Measurements from ENCODE around the gene SND1.

DNA sequence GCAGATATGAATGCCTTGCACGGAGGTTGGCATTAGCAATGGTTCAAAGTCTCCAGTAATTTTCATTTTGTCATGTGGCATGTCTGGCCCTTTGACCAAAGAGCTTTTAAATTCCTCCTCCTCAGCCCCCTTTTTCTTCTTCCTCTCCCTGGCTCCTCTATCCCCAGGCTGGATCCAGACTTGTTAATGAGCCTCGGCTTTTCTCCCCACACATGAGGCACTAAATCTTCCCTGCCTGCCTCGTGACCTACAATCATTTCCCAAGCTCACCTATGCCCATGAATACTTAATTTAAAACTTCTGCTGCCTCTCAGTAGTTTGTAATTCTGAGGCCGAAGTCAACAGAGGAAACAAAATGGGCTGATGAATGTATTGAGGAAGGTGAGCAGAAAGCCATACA is 402.5 kb downstream of the SND1 start:
- TF ChIP-seq, protein P1, sequence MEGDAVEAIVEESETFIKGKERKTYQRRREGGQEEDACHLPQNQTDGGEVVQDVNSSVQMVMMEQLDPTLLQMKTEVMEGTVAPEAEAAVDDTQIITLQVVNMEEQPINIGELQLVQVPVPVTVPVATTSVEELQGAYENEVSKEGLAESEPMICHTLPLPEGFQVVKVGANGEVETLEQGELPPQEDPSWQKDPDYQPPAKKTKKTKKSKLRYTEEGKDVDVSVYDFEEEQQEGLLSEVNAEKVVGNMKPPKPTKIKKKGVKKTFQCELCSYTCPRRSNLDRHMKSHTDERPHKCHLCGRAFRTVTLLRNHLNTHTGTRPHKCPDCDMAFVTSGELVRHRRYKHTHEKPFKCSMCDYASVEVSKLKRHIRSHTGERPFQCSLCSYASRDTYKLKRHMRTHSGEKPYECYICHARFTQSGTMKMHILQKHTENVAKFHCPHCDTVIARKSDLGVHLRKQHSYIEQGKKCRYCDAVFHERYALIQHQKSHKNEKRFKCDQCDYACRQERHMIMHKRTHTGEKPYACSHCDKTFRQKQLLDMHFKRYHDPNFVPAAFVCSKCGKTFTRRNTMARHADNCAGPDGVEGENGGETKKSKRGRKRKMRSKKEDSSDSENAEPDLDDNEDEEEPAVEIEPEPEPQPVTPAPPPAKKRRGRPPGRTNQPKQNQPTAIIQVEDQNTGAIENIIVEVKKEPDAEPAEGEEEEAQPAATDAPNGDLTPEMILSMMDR (conservative IDR thresholded peaks at IDR 0.05 in 1 of 2, IDR thresholded peaks at IDR 0.05 in 1 of 2; ENCODE audit: low read depth in 1 of 2, low read length in 2 of 2) = no peak
- TF ChIP-seq EZH2 (IDR thresholded peaks at IDR 0.05; ENCODE audit: low read length, missing control alignments) = no peak
